H7 (cell line): ENCODE results near the gene SHISA9. TPM values are rescaled to one million over a fixed set of nuclear protein-coding genes. Genes with fewer than 3 reads are reported as not detected.

ENCODE experiments used
- DNase-seq: peaks from one replicate; pipeline ENCODE4 v3.0.0; 2012
- H3K27me3 ChIP-seq: 2 replicates; pipeline ENCODE4 v1.6.0; 2011; ENCODE audit warnings: mild to moderate bottlenecking, low read length; ENCODE audit not compliant: control insufficient read depth, insufficient read depth
- H3K36me3 ChIP-seq: replicated peaks from 2 replicates; pipeline ENCODE4 v1.5.1; 2011; ENCODE audit warnings: low read length; ENCODE audit not compliant: control insufficient read depth, insufficient read depth
- H3K4me3 ChIP-seq: 2 replicates; pipeline ENCODE4 v1.5.1; 2011; ENCODE audit warnings: low read depth, mild to moderate bottlenecking, control low read depth, low read length, moderate library complexity; ENCODE audit not compliant: insufficient read depth
- total RNA-seq: library from RNA; depleted of rRNA; stranded (reverse); fragments of >200 nt; shearing (Covaris generic); gene quantifications from 2 replicates; pipeline ENCODE4 v1.2.3, GENCODE V29; 2014

Gene SHISA9
- total RNA-seq, 1 experiment from 2014 or later: 7.7 TPM

- Histone ChIP-seq H3K27me3 (no peaks in the 10 kb centered on the region), H3K4me3 (no peak overlapping the region), H3K36me3 (no peaks in the 10 kb centered on the region; the same call in 1 of the 2 replicates)
- no peak for DNase-seq
Observed at GRCh38 chr16:13236308-13236707, 334.9 kb downstream of the SHISA9 start.

DNA sequence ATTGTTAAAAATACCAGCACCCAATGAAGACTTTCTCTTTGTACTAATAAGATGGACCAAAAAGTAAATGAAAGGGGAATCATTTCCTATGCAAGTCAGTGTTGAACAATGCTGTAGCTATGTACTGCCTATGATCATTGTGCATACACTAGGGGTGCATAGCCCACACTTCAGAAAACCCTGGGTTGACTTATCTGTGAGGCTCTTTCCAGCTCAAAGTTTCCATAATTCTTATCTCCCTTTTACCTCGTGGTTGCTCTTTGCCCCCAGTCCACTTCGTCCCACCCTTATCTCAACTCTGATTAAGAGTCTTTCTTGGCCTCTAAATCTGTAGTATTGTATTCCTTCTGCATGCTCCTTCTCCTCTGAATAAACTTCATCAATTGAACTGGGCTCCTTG is 336.8 kb downstream of the SHISA9 start:
- no peaks in the 10 kb centered on the region for H3K27me3 ChIP-seq
- no peak overlapping the region for H3K4me3 ChIP-seq
- no peak for DNase-seq
- H3K36me3 ChIP-seq: no peaks in the 10 kb centered on the region; the same call in 1 of the 2 replicates

- H3K27me3 ChIP-seq: no peaks in the 10 kb centered on the region
- H3K36me3 ChIP-seq: no peaks in the 10 kb centered on the region
- no peak overlapping the region for H3K4me3 ChIP-seq
- DNase-seq: no peak
Observed at GRCh38 chr16:13242201-13242600, 340.8 kb downstream of the SHISA9 start.

DNA sequence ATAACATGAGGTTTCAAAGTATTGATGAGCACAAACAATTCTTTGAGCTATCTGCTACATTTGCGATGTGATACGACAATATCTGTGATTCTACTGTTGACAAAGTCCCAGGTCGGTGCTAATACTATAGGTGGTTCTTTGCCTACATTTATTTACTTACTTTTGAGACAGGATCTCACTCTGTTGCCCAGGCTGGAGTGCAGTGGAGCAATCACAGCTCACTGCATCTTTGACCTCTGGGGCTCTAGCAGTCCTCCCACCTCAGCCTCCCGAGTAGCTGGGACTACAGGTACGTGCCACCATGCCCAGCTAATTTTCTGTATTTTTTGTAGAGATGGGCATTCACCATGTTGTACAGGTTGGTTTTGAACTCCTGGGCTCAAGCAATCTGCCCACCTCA is 343.4 kb downstream of the SHISA9 start:
- no peak overlapping the region for H3K4me3 ChIP-seq
- H3K36me3 ChIP-seq: no peaks in the 10 kb centered on the region
- H3K27me3 ChIP-seq: no peaks in the 10 kb centered on the region
- DNase-seq: no peak

- no peak overlapping the region for H3K4me3 ChIP-seq
- H3K27me3 ChIP-seq: no peaks in the 10 kb centered on the region
- H3K36me3 ChIP-seq: no peaks in the 10 kb centered on the region
- no peak for DNase-seq
Observed at GRCh38 chr16:13245713-13246377, 344.4 kb downstream of the SHISA9 start.

DNA sequence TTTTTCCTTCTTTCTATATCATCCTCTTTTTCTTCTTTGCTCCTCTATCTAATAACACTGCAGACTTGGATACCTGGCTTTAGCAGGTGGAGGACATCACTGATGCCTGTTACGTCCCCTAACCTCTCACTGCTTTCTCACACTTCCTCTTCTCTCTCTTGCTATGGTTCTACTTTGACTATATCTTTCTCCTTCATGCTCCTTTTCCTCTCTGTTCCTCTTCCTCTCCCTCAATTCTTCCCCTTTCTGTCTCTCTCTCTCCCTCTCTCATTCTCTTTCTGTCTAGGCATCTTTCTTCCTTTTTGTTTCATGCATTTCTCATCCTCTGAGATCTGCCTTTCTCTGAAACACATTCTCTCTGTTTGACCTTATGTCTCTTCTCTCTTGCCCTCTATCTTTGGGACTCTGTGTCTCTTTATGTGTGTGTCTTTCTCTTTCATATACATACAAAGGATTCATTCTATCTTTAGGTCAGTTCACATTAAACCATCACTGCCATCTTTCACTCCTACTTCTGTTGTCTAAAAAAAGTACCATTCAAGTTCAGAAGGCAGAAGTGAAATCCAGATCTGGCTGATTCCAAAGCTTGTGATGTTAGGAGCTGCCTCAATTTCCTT is 353.7 kb downstream of the SHISA9 start:
- no peaks in the 10 kb centered on the region for H3K27me3 ChIP-seq
- H3K4me3 ChIP-seq: no peak overlapping the region
- H3K36me3 ChIP-seq: no peaks in the 10 kb centered on the region
- no peak for DNase-seq

DNA sequence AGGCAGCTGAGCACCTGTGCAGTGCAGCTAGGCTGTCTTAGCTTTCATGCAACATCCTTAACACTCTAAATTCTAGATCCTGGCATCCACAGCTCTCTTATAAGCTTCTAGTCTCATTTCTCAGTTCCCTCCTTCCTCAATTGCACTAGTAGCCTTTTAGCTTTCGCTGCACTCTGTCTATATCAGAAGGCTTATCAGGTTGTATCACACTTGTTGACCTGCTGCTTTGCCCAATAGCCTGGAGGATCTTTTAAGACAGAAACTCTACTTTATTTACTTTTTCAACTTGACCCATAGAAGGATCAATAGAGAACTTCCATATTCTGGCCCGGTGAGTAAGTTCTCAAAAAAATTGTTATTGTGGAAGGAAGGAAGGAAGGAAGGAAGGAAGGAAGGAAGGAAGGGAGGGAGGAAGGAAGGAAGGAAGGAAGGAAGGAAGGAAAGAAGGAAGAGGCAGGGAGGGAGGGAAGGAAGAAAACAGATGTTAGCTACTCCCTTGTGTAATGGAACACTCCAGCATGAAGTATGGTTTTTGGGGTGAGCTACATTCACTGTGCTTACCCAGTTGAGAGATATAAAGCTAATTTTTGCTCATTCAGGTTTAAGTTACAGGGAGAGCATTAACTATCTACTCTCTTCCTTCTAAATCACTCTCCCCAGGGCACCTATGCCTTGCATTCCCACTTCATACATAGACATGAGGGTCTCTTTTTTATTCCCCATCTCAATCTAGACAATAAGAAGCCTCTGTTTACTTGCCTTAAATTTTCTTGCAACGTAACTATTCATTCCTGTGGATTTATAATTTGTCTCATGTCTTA is 361.1 kb downstream of the SHISA9 start:
- Histone ChIP-seq H3K36me3 (no peaks in the 10 kb centered on the region), H3K27me3 (no peaks in the 10 kb centered on the region), H3K4me3 (no peak overlapping the region)
- DNase-seq: no peak

GRCh38 chr16:13264749-13265552 is 363.6 kb downstream of the SHISA9 start:
- no peak overlapping the region for H3K4me3 ChIP-seq
- no peak for DNase-seq
- no peaks in the 10 kb centered on the region for H3K27me3 ChIP-seq
- no peaks in the 10 kb centered on the region for H3K36me3 ChIP-seq

- Histone ChIP-seq H3K36me3 (no peaks in the 10 kb centered on the region), H3K4me3 (no peak overlapping the region), H3K27me3 (no peaks in the 10 kb centered on the region)
- no peak for DNase-seq
Observed at GRCh38 chr16:13269359-13269758, 368.0 kb downstream of the SHISA9 start.

GRCh38 chr16:13269905-13270528 is 368.6 kb downstream of the SHISA9 start:
- no peaks in the 10 kb centered on the region for H3K27me3 ChIP-seq
- no peaks in the 10 kb centered on the region for H3K36me3 ChIP-seq
- no peak for DNase-seq
- H3K4me3 ChIP-seq: no peak overlapping the region

GRCh38 chr16:13270602-13271001 is 369.2 kb downstream of the SHISA9 start:
- H3K36me3 ChIP-seq: no peaks in the 10 kb centered on the region
- no peaks in the 10 kb centered on the region for H3K27me3 ChIP-seq
- no peak overlapping the region for H3K4me3 ChIP-seq
- DNase-seq: no peak

GRCh38 chr16:13289515-13289914 is 388.1 kb downstream of the SHISA9 start:
- no peaks in the 10 kb centered on the region for H3K36me3 ChIP-seq
- H3K27me3 ChIP-seq: no peaks in the 10 kb centered on the region
- no peak overlapping the region for H3K4me3 ChIP-seq
- DNase-seq: no peak
